ENCODE results near the gene RHBDD3.

The RHBDD3 gene

DNA sequence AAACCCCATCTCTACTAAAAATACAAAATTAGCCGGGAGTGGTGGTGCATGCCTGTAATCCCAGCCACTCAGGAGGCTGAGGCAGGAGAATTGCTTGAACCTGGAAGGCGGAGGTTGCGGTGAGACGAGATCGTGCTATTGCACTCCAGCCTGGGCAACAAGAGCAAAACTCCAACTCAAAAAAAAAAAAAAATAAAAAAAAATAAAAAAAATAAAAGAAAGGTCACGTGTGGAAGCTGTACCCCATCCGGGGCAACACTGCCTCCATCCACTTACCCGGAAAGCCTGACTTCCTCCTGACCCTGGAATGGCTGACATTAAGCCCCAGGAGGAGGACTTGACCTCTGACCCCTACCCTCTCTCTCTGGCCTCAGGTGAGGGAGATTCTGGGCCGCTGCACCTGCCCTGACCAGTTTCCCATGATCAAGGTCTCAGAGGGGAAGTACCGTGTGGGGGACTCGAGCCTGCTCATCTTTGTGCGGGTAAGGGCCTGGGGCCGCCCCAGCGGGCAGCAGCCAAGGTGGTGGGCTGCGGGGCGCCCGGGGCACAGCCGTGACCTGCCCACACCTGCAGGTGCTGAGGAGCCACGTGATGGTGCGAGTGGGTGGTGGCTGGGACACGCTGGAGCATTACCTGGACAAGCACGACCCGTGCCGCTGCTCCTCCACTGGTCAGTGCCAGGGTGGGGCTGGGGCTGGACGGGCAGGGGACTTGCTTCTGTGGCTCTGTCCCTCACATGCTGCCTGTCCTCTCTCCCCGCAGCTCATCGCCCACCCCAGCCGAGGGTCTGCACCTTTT is 42.5 kb upstream of the RHBDD3 start:
- TF ChIP-seq, protein P1, sequence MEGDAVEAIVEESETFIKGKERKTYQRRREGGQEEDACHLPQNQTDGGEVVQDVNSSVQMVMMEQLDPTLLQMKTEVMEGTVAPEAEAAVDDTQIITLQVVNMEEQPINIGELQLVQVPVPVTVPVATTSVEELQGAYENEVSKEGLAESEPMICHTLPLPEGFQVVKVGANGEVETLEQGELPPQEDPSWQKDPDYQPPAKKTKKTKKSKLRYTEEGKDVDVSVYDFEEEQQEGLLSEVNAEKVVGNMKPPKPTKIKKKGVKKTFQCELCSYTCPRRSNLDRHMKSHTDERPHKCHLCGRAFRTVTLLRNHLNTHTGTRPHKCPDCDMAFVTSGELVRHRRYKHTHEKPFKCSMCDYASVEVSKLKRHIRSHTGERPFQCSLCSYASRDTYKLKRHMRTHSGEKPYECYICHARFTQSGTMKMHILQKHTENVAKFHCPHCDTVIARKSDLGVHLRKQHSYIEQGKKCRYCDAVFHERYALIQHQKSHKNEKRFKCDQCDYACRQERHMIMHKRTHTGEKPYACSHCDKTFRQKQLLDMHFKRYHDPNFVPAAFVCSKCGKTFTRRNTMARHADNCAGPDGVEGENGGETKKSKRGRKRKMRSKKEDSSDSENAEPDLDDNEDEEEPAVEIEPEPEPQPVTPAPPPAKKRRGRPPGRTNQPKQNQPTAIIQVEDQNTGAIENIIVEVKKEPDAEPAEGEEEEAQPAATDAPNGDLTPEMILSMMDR (IDR thresholded peaks at IDR 0.05; ENCODE audit: unreplicated experiment in 3 of 3) = no peak
- Mint-ChIP-seq H3K4me1 (peaks cover 17% of the 10 kb centered on the region), H3K27me3 (ENCODE audit: low read depth) (peaks cover 37% of the 10 kb centered on the region), H3K4me3 (peak overlapping the region; percentile 53 to 60 (median 55)), H3K36me3 (ENCODE audit: low read depth) (peaks cover 5% of the 10 kb centered on the region), H3K9me3 (no peaks in the 10 kb centered on the region), H3K27ac (no peak overlapping the region)

DNA sequence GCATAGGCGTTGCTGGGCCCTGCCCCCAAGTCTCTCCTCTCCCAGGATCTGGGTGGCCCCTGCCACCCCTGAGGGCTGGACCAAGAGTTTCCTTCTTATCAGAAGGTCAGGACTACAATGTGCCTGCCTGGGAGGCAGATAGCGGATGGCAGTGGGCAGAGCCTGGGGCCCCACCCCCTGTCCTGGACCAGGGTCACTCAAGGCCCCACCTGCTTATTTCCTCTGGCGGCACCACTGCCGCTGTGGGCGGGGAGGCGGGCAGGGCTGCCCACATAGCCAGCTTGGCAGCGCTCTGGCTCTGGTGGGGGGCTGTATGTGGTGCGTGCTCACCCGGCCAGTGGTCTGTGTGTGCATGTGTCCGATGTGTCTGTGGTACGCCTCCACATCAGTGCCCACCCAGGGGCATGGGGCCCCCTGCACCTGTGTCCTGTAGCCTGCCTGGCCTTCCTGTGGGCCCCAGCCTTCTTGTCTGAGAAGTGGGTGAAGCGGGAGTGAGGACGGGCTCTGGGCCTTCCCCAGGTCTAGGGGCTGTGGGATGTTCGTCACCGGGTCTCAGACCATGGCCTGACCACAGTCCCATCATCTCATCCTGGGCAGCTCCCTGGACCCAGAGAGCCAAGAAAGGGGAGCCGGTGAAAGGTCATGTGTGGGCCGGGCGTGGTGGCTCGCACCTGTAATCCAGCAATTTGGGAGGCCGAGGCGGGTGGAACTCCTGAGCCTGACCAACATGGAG is 41.7 kb upstream of the RHBDD3 start:
- H3K27me3 Mint-ChIP-seq (ENCODE audit: low read depth) = peaks cover 34% of the 10 kb centered on the region
- no peaks in the 10 kb centered on the region for H3K9me3 Mint-ChIP-seq
- peaks cover 15% of the 10 kb centered on the region for H3K4me1 Mint-ChIP-seq
- H3K4me3 Mint-ChIP-seq = peak overlapping the region; percentile 66 to 76 (median 74)
- peaks cover 5% of the 10 kb centered on the region for H3K36me3 Mint-ChIP-seq (ENCODE audit: low read depth)
- H3K27ac Mint-ChIP-seq = no peak overlapping the region
- TF ChIP-seq, protein P1 (IDR thresholded peaks at IDR 0.05; ENCODE audit: unreplicated experiment in 3 of 3) = no peak

DNA sequence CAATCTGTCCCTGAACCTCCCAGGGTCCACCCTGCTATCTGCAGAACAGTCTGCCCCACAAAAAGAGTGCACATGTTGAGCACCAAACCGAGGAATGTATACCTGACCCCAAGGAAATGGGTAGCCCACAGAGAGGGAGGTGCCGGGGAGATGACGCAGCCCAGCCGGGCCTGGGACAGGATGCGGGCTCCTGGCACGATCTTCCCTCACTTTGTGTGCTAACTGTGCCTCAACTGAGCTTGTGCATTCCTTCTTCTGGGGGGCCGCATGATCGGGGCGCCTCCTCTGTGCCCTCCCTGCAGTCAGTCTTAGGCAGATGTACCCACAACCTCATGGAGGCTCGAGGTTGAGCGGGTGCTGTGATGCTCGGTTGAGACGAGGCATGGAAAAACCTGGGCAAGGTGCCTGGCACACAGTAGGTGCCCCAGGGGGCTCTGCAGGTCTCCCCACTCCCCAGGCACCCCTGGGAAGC is 41.0 kb upstream of the RHBDD3 start:
- H3K27me3 Mint-ChIP-seq (ENCODE audit: low read depth) = peaks cover 28% of the 10 kb centered on the region
- peak overlapping the region; percentile 66 to 76 (median 74) for H3K4me3 Mint-ChIP-seq
- H3K36me3 Mint-ChIP-seq (ENCODE audit: low read depth) = no peaks in the 10 kb centered on the region
- H3K4me1 Mint-ChIP-seq = peaks cover 8% of the 10 kb centered on the region
- no peak overlapping the region for H3K27ac Mint-ChIP-seq
- TF ChIP-seq, protein P1 (IDR thresholded peaks at IDR 0.05; ENCODE audit: unreplicated experiment in 3 of 3) = no peak
- H3K9me3 Mint-ChIP-seq = no peaks in the 10 kb centered on the region

DNA sequence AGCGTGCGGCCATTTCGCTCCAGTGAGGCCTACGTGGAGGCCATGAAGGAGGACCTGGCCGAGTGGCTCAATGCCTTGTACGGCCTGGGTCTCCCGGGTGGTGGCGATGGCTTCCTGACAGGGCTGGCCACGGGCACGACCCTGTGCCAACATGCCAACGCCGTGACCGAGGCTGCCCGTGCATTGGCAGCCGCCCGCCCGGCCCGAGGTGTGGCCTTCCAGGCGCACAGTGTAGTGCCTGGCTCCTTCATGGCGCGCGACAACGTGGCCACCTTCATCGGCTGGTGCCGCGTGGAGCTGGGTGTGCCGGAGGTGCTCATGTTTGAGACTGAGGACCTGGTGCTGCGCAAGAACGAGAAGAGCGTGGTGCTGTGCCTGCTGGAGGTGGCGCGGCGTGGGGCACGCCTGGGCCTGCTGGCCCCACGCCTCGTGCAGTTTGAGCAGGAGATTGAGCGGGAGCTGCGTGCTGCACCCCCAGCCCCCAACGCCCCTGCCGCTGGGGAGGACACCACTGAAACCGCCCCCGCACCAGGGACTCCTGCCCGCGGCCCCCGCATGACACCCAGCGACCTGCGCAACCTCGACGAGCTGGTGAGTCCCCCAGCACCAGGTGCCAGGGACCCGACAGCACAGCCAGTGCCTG is 40.5 kb upstream of the RHBDD3 start:
- peak overlapping the region; percentile 90 to 96 (median 96) for H3K4me3 Mint-ChIP-seq

DNA sequence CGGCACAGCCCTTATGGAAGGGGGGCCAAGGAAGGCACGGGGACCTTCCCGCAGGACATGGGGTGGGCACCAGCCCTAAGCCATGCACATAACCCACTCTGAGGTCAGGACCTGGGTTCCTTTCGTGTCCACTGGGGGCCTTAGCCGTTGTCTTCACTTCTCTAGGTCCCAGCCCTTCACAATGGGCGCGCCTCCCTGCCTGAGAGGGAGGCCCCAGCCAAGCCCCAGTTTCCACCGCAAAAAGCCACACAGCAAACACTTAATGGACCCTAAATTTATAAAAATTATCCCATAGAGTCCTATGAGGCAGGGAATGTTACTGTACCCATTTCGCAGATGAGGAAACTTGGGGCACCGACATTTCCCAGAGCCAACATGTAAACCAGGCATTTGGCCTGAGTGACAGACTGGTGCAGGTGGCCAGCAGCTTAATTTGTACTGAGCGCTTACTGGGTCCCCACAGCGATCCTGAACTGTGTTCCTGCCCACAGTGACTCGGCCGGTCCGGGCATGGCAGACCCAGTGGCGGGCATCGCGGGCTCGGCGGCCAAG is 39.9 kb upstream of the RHBDD3 start:
- no peaks in the 10 kb centered on the region for H3K9me3 Mint-ChIP-seq
- peaks cover 16% of the 10 kb centered on the region for H3K27me3 Mint-ChIP-seq (ENCODE audit: low read depth)
- TF ChIP-seq, protein P1 (IDR thresholded peaks at IDR 0.05; ENCODE audit: unreplicated experiment in 3 of 3) = no peak

More for the DNA sequence above, 40.5 kb upstream of the RHBDD3 start:
- peaks cover 7% of the 10 kb centered on the region for H3K4me1 Mint-ChIP-seq
- H3K27ac Mint-ChIP-seq = no peak overlapping the region
- no peaks in the 10 kb centered on the region for H3K36me3 Mint-ChIP-seq (ENCODE audit: low read depth)
- H3K9me3 Mint-ChIP-seq = no peaks in the 10 kb centered on the region
- TF ChIP-seq, protein P1 (IDR thresholded peaks at IDR 0.05; ENCODE audit: unreplicated experiment in 3 of 3) = no peak
- H3K27me3 Mint-ChIP-seq (ENCODE audit: low read depth) = peaks cover 22% of the 10 kb centered on the region

More for the DNA sequence above, 39.9 kb upstream of the RHBDD3 start:
- H3K4me3 Mint-ChIP-seq = peak overlapping the region; percentile 90 to 96 (median 96)
- peaks cover 3% of the 10 kb centered on the region for H3K4me1 Mint-ChIP-seq
- H3K27ac Mint-ChIP-seq = peak overlapping the region in 2 of 3 experiments; percentile 35 to 51
- H3K36me3 Mint-ChIP-seq (ENCODE audit: low read depth) = no peaks in the 10 kb centered on the region

Data from nephron (organoid).